MM.1S (cell line): Measurements from ENCODE around the gene DUSP15.
"Not testable (repeated sequence)": the region's sequence is repeated elsewhere in the genome, so short reads cannot be mapped to it uniquely, and the experiment has no call there.

Source experiments
- DNase-seq: peaks from one replicate; pipeline ENCODE4 v3.0.0-alpha.2; 2015
- H2AFZ ChIP-seq: fragments of 300-600 bp; sonication (generic); 2 replicates; pipeline ENCODE4 v1.6.0; 2016; ENCODE audit warnings: antibody characterized with exemption, low read length
- H3F3A ChIP-seq: fragments of 300-600 bp; sonication (generic); 2 replicates; pipeline ENCODE4 v1.6.1; 2016; ENCODE audit warnings: mild to moderate bottlenecking, antibody characterized with exemption, low read length, moderate library complexity, mixed read lengths; ENCODE audit not compliant: insufficient read depth
- H3K27ac ChIP-seq: fragments of 300-600 bp; sonication (generic); 2 replicates; pipeline ENCODE4 v1.5.1; 2016; ENCODE audit warnings: mild to moderate bottlenecking, low read length
- H3K27me3 ChIP-seq: fragments of 300-600 bp; sonication (generic); replicated peaks from 2 replicates; pipeline ENCODE4 v1.6.0; 2016; ENCODE audit warnings: low read length; ENCODE audit not compliant: insufficient read depth
- H3K36me3 ChIP-seq: fragments of 300-600 bp; sonication (generic); replicated peaks from 2 replicates; pipeline ENCODE4 v1.6.1; 2016; ENCODE audit warnings: mild to moderate bottlenecking, low read length, mixed read lengths; ENCODE audit not compliant: insufficient read depth
- H3K4me1 ChIP-seq: fragments of 300-600 bp; sonication (generic); 2 replicates; pipeline ENCODE4 v1.6.1; 2016; ENCODE audit warnings: low read length, mixed read lengths
- H3K4me2 ChIP-seq: fragments of 300-600 bp; sonication (generic); 2 replicates; pipeline ENCODE4 v1.6.0; 2016; ENCODE audit warnings: low read depth, low read length
- H3K4me3 ChIP-seq: fragments of 300-600 bp; sonication (generic); 2 replicates; pipeline ENCODE4 v1.5.1; 2016; ENCODE audit warnings: low read length, mixed read lengths
- H3K79me2 ChIP-seq: fragments of 300-600 bp; sonication (generic); 2 replicates; pipeline ENCODE4 v1.6.1; 2016; ENCODE audit warnings: mixed run types, low read length, mixed read lengths
- H3K9ac ChIP-seq: fragments of 300-600 bp; sonication (generic); 2 replicates; pipeline ENCODE4 v1.6.1; 2016; ENCODE audit warnings: low read length, mixed read lengths
- H3K9me2 ChIP-seq: fragments of 300-600 bp; sonication (generic); replicated peaks from 2 replicates; pipeline ENCODE4 v1.6.1; 2016; ENCODE audit warnings: mild to moderate bottlenecking, low read length, mixed read lengths; ENCODE audit not compliant: insufficient read depth
- H3K9me3 ChIP-seq: fragments of 300-600 bp; sonication (generic); replicated peaks from 2 replicates; pipeline ENCODE4 v1.6.1; 2016; ENCODE audit warnings: mild to moderate bottlenecking, low read length, mixed read lengths; ENCODE audit not compliant: insufficient read depth
- H4K20me1 ChIP-seq: fragments of 300-600 bp; sonication (generic); 2 replicates; pipeline ENCODE4 v1.6.1; 2016; ENCODE audit warnings: mild to moderate bottlenecking, low read length, moderate library complexity, mixed read lengths; ENCODE audit not compliant: insufficient read depth
- CTCF ChIP-seq: fragments of 300-600 bp; sonication (generic); IDR thresholded peaks from 2 replicates; pipeline ENCODE4 v1.5.1; 2016; ENCODE audit warnings: antibody characterized with exemption, low read length, mixed read lengths
- EZH2 ChIP-seq: fragments of 300-600 bp; sonication (generic); optimal IDR thresholded peaks from 2 replicates; pipeline ENCODE3; 2017; ENCODE audit warnings: low read depth, mild to moderate bottlenecking, antibody characterized with exemption, low read length, mixed read lengths
- EZH2phosphoT487 ChIP-seq: fragments of 300-600 bp; sonication (generic); IDR thresholded peaks from 2 replicates; pipeline ENCODE4 v1.6.1; 2018; ENCODE audit warnings: antibody characterized with exemption, low read length

DUSP15 gene

GRCh38 chr20:31817461-31817860 is 52.9 kb downstream of the DUSP15 start:
- TF ChIP-seq EZH2: no peak
- no peak for TF ChIP-seq EZH2phosphoT487
- no peak for TF ChIP-seq CTCF
- Histone ChIP-seq H3K4me3 (no peak overlapping the region), H3K9ac (no peak overlapping the region), H2AFZ (no peak overlapping the region), H3K36me3 (no peaks in the 10 kb centered on the region), H3K9me2 (no peaks in the 10 kb centered on the region), H3K27ac (no peak overlapping the region), H4K20me1 (no peaks in the 10 kb centered on the region), H3K4me2 (no peak overlapping the region), H3K27me3 (no peaks in the 10 kb centered on the region; the same call in 1 of the 2 replicates), H3K9me3 (no peaks in the 10 kb centered on the region), H3K4me1 (no peaks in the 10 kb centered on the region), H3F3A (no peaks in the 10 kb centered on the region), H3K79me2 (no peaks in the 10 kb centered on the region)
- no peak for DNase-seq

GRCh38 chr20:31816221-31816620 is 54.1 kb downstream of the DUSP15 start:
- H3K4me1 ChIP-seq: no peaks in the 10 kb centered on the region
- H3K79me2 ChIP-seq: no peaks in the 10 kb centered on the region
- no peaks in the 10 kb centered on the region for H3F3A ChIP-seq
- H3K36me3 ChIP-seq: no peaks in the 10 kb centered on the region
- no peaks in the 10 kb centered on the region for H3K9me3 ChIP-seq
- no peak overlapping the region for H3K4me2 ChIP-seq
- no peak overlapping the region for H3K4me3 ChIP-seq
- H3K9me2 ChIP-seq: no peaks in the 10 kb centered on the region
- no peak for DNase-seq
- H2AFZ ChIP-seq: no peak overlapping the region
- no peaks in the 10 kb centered on the region; the same call in 1 of the 2 replicates for H3K27me3 ChIP-seq
- no peak overlapping the region for H3K9ac ChIP-seq
- H3K27ac ChIP-seq: no peak overlapping the region
- no peaks in the 10 kb centered on the region for H4K20me1 ChIP-seq
- no peak for TF ChIP-seq EZH2phosphoT487
- TF ChIP-seq CTCF: no peak
- no peak for TF ChIP-seq EZH2

- Histone ChIP-seq H2AFZ (no peak overlapping the region), H3K9me2 (no peaks in the 10 kb centered on the region), H3K4me2 (no peak overlapping the region), H3K9me3 (no peaks in the 10 kb centered on the region), H3K27ac (no peak overlapping the region), H4K20me1 (no peaks in the 10 kb centered on the region), H3K27me3 (no peaks in the 10 kb centered on the region), H3K79me2 (no peaks in the 10 kb centered on the region), H3K9ac (no peak overlapping the region), H3K4me1 (no peaks in the 10 kb centered on the region), H3F3A (no peaks in the 10 kb centered on the region), H3K36me3 (no peaks in the 10 kb centered on the region), H3K4me3 (no peak overlapping the region)
- no peak for TF ChIP-seq EZH2phosphoT487
- TF ChIP-seq EZH2: no peak
- TF ChIP-seq CTCF: no peak
- no peak for DNase-seq
These were observed 54.7 kb downstream of the DUSP15 start for GRCh38 chr20:31815408-31816188.

- not testable (repeated sequence) for H3K4me3 ChIP-seq, H3K9ac ChIP-seq, H3K9me2 ChIP-seq, H3K79me2 ChIP-seq, H4K20me1 ChIP-seq, H3K9me3 ChIP-seq, H3K27ac ChIP-seq, H3K36me3 ChIP-seq, H2AFZ ChIP-seq, H3F3A ChIP-seq, H3K4me2 ChIP-seq, DNase-seq, H3K27me3 ChIP-seq, H3K4me1 ChIP-seq
These were observed 56.2 kb downstream of the DUSP15 start for GRCh38 chr20:31814142-31814541.
